CD14-positive monocyte (primary cell): ENCODE measurements around the gene PNMA8C. TPM values are rescaled to one million over a fixed set of nuclear protein-coding genes. Genes with fewer than 3 reads are reported as not detected.
A peak's percentile ranks its signal among the peaks of the same experiment; 100 is the strongest.

Experiments
- DNase-seq, 3 donors: peaks; one replicate each; pipeline ENCODE4 v3.0.0-alpha.2; 2011 to 2022
- H2AFZ ChIP-seq: 2 replicates; pipeline ENCODE4 v1.6.0; 2012; ENCODE audit warnings: mild to moderate bottlenecking, low read depth, low read length, inconsistent platforms; ENCODE audit not compliant: insufficient read depth, poor library complexity, severe bottlenecking
- H3K27ac ChIP-seq, 2 donors: 1 replicate in 1 of 2; 2 replicates in 1 of 2; pipeline ENCODE4 v1.5.1; 2012 to 2013; ENCODE audit warnings: low read length in 2 of 2, control low read depth in 1 of 2, inconsistent platforms in 1 of 2, low read depth in 1 of 2, mild to moderate bottlenecking in 1 of 2
- H3K27me3 ChIP-seq, 2 donors: one replicate each; pipeline versions ENCODE4 v1.6.0 to v1.6.1; 2011 to 2013; ENCODE audit warnings: low read length in 2 of 2; ENCODE audit not compliant: control insufficient read depth in 2 of 2, insufficient read depth in 2 of 2
- H3K36me3 ChIP-seq, 2 donors: replicated peaks in 1 of 2; 1 replicate in 1 of 2; 2 replicates in 1 of 2; pipeline versions ENCODE4 v1.5.1 to v1.6.1; 2012 to 2013; ENCODE audit warnings: low read length in 2 of 2, control low read depth in 1 of 2, inconsistent platforms in 1 of 2, mild to moderate bottlenecking in 1 of 2; ENCODE audit not compliant: insufficient read depth in 2 of 2, control insufficient read depth in 1 of 2
- H3K4me1 ChIP-seq, 2 donors: 1 replicate in 1 of 2; 2 replicates in 1 of 2; pipeline versions ENCODE4 v1.5.1 to v1.6.1; 2012 to 2013; ENCODE audit warnings: low read length in 2 of 2, control low read depth in 1 of 2, inconsistent platforms in 1 of 2, mild to moderate bottlenecking in 1 of 2, moderate library complexity in 1 of 2; ENCODE audit not compliant: insufficient read depth in 2 of 2, control insufficient read depth in 1 of 2
- H3K4me2 ChIP-seq: replicated peaks from 2 replicates; pipeline ENCODE3; 2012; ENCODE audit warnings: low read length, moderate library complexity, mild to moderate bottlenecking; ENCODE audit not compliant: poor library complexity, severe bottlenecking; ENCODE audit errors: extremely low read depth
- H3K4me3 ChIP-seq, 3 experiments: fragments of 200-600 bp in 1 of 3; sonication (generic) in 1 of 3; replicated peaks in 1 of 3; 1 replicate in 2 of 3; 2 replicates in 1 of 3; pipeline ENCODE4 v1.5.1; 2011 to 2013; ENCODE audit warnings: low read length in 3 of 3, mild to moderate bottlenecking in 3 of 3, control low read depth in 2 of 3, low read depth in 2 of 3, inconsistent platforms in 1 of 3, moderate library complexity in 1 of 3
- H3K79me2 ChIP-seq: 2 replicates; pipeline ENCODE4 v1.6.0; 2012; ENCODE audit warnings: mild to moderate bottlenecking, control low read depth, inconsistent platforms, low read length, moderate library complexity; ENCODE audit not compliant: insufficient read depth
- H3K9ac ChIP-seq: 2 replicates; pipeline ENCODE4 v1.6.0; 2017; ENCODE audit warnings: low read length, mild to moderate bottlenecking; ENCODE audit not compliant: insufficient read depth, poor library complexity, severe bottlenecking
- H3K9me3 ChIP-seq, 2 donors: replicated peaks in 1 of 2; 1 replicate in 1 of 2; 2 replicates in 1 of 2; pipeline versions ENCODE4 v1.5.1 to v1.6.1; 2012 to 2013; ENCODE audit warnings: low read length in 2 of 2, control low read depth in 1 of 2; ENCODE audit not compliant: control insufficient read depth in 1 of 2, insufficient read depth in 1 of 2
- H4K20me1 ChIP-seq: 2 replicates; pipeline ENCODE4 v1.6.0; 2012; ENCODE audit warnings: mild to moderate bottlenecking, low read length, control low read depth, moderate library complexity; ENCODE audit not compliant: insufficient read depth
- H3K27ac Mint-ChIP-seq, 7 donors: one replicate each; pipeline ENCODE4 v1.8.0; 2020; ENCODE audit warnings: mild to moderate bottlenecking in 7 of 7, mixed read lengths in 7 of 7, moderate library complexity in 6 of 7, inconsistent platforms in 2 of 7
- H3K27me3 Mint-ChIP-seq, 3 donors: one replicate each; pipeline ENCODE4 v1.8.0; 2021 to 2022; ENCODE audit warnings: low read depth in 3 of 3, mild to moderate bottlenecking in 3 of 3, mixed read lengths in 3 of 3, moderate library complexity in 3 of 3, inconsistent platforms in 1 of 3
- H3K36me3 Mint-ChIP-seq, 2 donors: one replicate each; pipeline ENCODE4 v1.8.0; 2020; ENCODE audit warnings: mixed read lengths in 2 of 2, inconsistent platforms in 1 of 2, mild to moderate bottlenecking in 1 of 2
- H3K4me1 Mint-ChIP-seq: one replicate; pipeline ENCODE4 v1.8.0; 2020; ENCODE audit warnings: mild to moderate bottlenecking, mixed read lengths
- H3K4me3 Mint-ChIP-seq, 2 donors: one replicate each; pipeline ENCODE4 v1.8.0; 2020; ENCODE audit warnings: mild to moderate bottlenecking in 2 of 2, mixed read lengths in 2 of 2, moderate library complexity in 1 of 2
- H3K9me3 Mint-ChIP-seq, 7 donors: one replicate each; pipeline ENCODE4 v1.8.0; 2020 to 2022; ENCODE audit warnings: mixed read lengths in 7 of 7, mild to moderate bottlenecking in 6 of 7, moderate library complexity in 6 of 7, inconsistent platforms in 2 of 7
- CTCF ChIP-seq: fragments of 200-600 bp; IDR thresholded peaks from one replicate; pipeline ENCODE4 v1.8.0; 2022; ENCODE audit warnings: antibody characterized with exemption, mild to moderate bottlenecking
- WGBS: methylation state at CpG from one replicate; pipeline ENCODE4 v1.1.5; 2013; ENCODE audit warnings: missing lambda C conversion rate; ENCODE audit not compliant: insufficient coverage; 5-methylcytosine and 5-hydroxymethylcytosine counted together
- intact Hi-C, 2 donors: fragments of 100-400 bp; cut with micrococcal nuclease; formaldehyde crosslinking; loops; one replicate each; pipeline versions ENCODE4 v1.15.0 to v1.15.1; 2023
- polyA plus RNA-seq, 3 donors: library from polyadenylated mRNA; depleted of rRNA in 1 of 3; unstranded in 2 of 3; stranded (reverse) in 1 of 3; fragments of 300-500 nt in 2 of 3; fragments of >200 nt in 1 of 3; fragmentation: Illumina TruSeq in 2 of 3; gene quantifications; 1 replicate in 2 of 3; 2 replicates in 1 of 3; pipeline ENCODE4 v1.2.3, GENCODE V29; 2012 to 2021

PNMA8C gene
- polyA plus RNA-seq, 3 donors: not detected

GRCh38 chr19:46471811-46472543 lies 43.2 kb upstream of the PNMA8C start:
- no peak for DNase-seq
- H3K4me2 ChIP-seq: peak overlapping the region; percentile 67
- H3K9ac ChIP-seq: peak overlapping the region; percentile 27
- 66% methylated on average over 4 of the region's 11 CpGs for WGBS
- peak overlapping the region in 1 of 3 experiments; percentile 52 for H3K4me3 ChIP-seq
- intact Hi-C loops: no loop called here
- peak overlapping the region in 1 of 2 donors; percentile 70 for H3K4me3 Mint-ChIP-seq
- no peaks in the 10 kb centered on the region for H3K9me3 ChIP-seq
- H4K20me1 ChIP-seq: no peaks in the 10 kb centered on the region
- H2AFZ ChIP-seq: peak overlapping the region; percentile 67
- no peak overlapping the region for H3K27ac Mint-ChIP-seq
- H3K4me1 ChIP-seq: peaks cover 0 to 9% of the 10 kb centered on the region in 2 donors
- no peak overlapping the region for H3K27ac ChIP-seq
- H3K27me3 ChIP-seq: peaks cover 13 to 36% of the 10 kb centered on the region in 2 donors
- no peaks in the 10 kb centered on the region for H3K36me3 Mint-ChIP-seq
- peaks cover 2% of the 10 kb centered on the region for H3K4me1 Mint-ChIP-seq
- TF ChIP-seq CTCF: no peak
- peaks cover 46 to 60% (median 47%) of the 10 kb centered on the region in 3 donors for H3K27me3 Mint-ChIP-seq
- H3K36me3 ChIP-seq: no peaks in the 10 kb centered on the region
- H3K9me3 Mint-ChIP-seq: peaks cover 0 to 7% (median 0%) of the 10 kb centered on the region in 7 donors
- no peaks in the 10 kb centered on the region for H3K79me2 ChIP-seq

- no peak for TF ChIP-seq CTCF
- H3K4me1 ChIP-seq: peaks cover 0 to 9% of the 10 kb centered on the region in 2 donors
- H4K20me1 ChIP-seq: no peaks in the 10 kb centered on the region
- H3K4me3 ChIP-seq: peak within 1 kb of the TSS in 1 of 3 experiments; percentile 52
- peak within 1 kb of the TSS; percentile 67 for H2AFZ ChIP-seq
- Mint-ChIP-seq H3K36me3 (no peaks in the 10 kb centered on the region), H3K4me3 (peak within 1 kb of the TSS in 1 of 2 donors; percentile 71), H3K4me1 (peaks cover 2% of the 10 kb centered on the region), H3K27me3 (peaks cover 46 to 57% (median 46%) of the 10 kb centered on the region in 3 donors), H3K27ac (no peak within 1 kb of the TSS), H3K9me3 (peaks cover 0 to 7% (median 0%) of the 10 kb centered on the region in 7 donors)
- peak within 1 kb of the TSS; percentile 67 for H3K4me2 ChIP-seq
- H3K27ac ChIP-seq: no peak within 1 kb of the TSS
- peaks cover 13 to 36% of the 10 kb centered on the region in 2 donors for H3K27me3 ChIP-seq
- H3K79me2 ChIP-seq: no peaks in the 10 kb centered on the region
- peak within 1 kb of the TSS; percentile 27 for H3K9ac ChIP-seq
- H3K36me3 ChIP-seq: no peaks in the 10 kb centered on the region
- 6% methylated on average over 56 of the region's 57 CpGs for WGBS
- no peaks in the 10 kb centered on the region for H3K9me3 ChIP-seq
- intact Hi-C loops: no loop called here
- DNase-seq: no peak
Observed at GRCh38 chr19:46471116-46471733, 42.5 kb upstream of the PNMA8C start, which contains the start of gene PNMA8A. Gene PNMA8A, minus strand, starts transcription at chr19:46471563. Its CDS starts 528 bp downstream, at chr19:46471035.
